DOHH2 (cell line): Measurements from ENCODE around the gene ITPR3.

ENCODE experiments used
- H3F3A ChIP-seq: fragments of 200-600 bp; sonication (generic), shearing (Covaris generic); 2 replicates; pipeline ENCODE4 v1.6.0; 2016; ENCODE audit warnings: antibody characterized with exemption, mild to moderate bottlenecking; ENCODE audit not compliant: control insufficient read depth, insufficient read depth
- H3K27ac ChIP-seq: fragments of 200-600 bp; sonication (generic); 2 replicates; pipeline ENCODE4 v1.5.1; 2014; ENCODE audit warnings: low read depth, mild to moderate bottlenecking, low read length, moderate library complexity
- H3K27me3 ChIP-seq: fragments of 200-600 bp; sonication (generic); 2 replicates; pipeline ENCODE4 v1.6.1; 2014; ENCODE audit warnings: mild to moderate bottlenecking, low read length, mixed read lengths; ENCODE audit not compliant: control insufficient read depth
- H3K36me3 ChIP-seq: fragments of 200-600 bp; sonication (generic); 2 replicates; pipeline ENCODE4 v1.6.1; 2014; ENCODE audit warnings: mild to moderate bottlenecking, low read length, moderate library complexity, mixed read lengths; ENCODE audit not compliant: control insufficient read depth
- H3K4me1 ChIP-seq: fragments of 200-600 bp; sonication (generic); 2 replicates; pipeline ENCODE4 v1.6.1; 2014; ENCODE audit warnings: mild to moderate bottlenecking, low read length, mixed read lengths; ENCODE audit not compliant: control insufficient read depth
- H3K4me2 ChIP-seq: fragments of 200-600 bp; sonication (generic); 2 replicates; pipeline ENCODE4 v1.6.0; 2014; ENCODE audit warnings: mild to moderate bottlenecking, low read length, moderate library complexity
- H3K4me3 ChIP-seq: fragments of 200-600 bp; sonication (generic); 2 replicates; pipeline ENCODE4 v1.5.1; 2014; ENCODE audit warnings: mild to moderate bottlenecking, low read length, mixed read lengths
- H3K79me2 ChIP-seq: fragments of 200-600 bp; sonication (generic); 2 replicates; pipeline ENCODE4 v1.6.1; 2014; ENCODE audit warnings: mild to moderate bottlenecking, low read length, mixed read lengths; ENCODE audit not compliant: control insufficient read depth
- H3K9me2 ChIP-seq: fragments of 200-600 bp; sonication (generic); replicated peaks from 2 replicates; pipeline ENCODE4 v1.6.1; 2014; ENCODE audit warnings: mild to moderate bottlenecking, low read length, mixed read lengths; ENCODE audit not compliant: control insufficient read depth
- H3K9me3 ChIP-seq: fragments of 200-600 bp; sonication (generic); 2 replicates; pipeline ENCODE4 v1.6.1; 2014; ENCODE audit warnings: antibody characterized with exemption, low read length, mixed read lengths; ENCODE audit not compliant: control insufficient read depth, insufficient read depth
- H4K20me1 ChIP-seq: fragments of 200-600 bp; sonication (generic); 2 replicates; pipeline ENCODE4 v1.6.0; 2014; ENCODE audit warnings: low read depth, mild to moderate bottlenecking, antibody characterized with exemption, low read length, moderate library complexity; ENCODE audit not compliant: control insufficient read depth, insufficient read depth
- EZH2phosphoT487 ChIP-seq: fragments of 200-600 bp; sonication (generic); IDR thresholded peaks from 2 replicates; pipeline ENCODE4 v1.6.1; 2017; ENCODE audit warnings: borderline replicate concordance, mild to moderate bottlenecking, antibody characterized with exemption, low read length, moderate library complexity, mixed read lengths
- TF ChIP-seq, protein P1 (sequence below): fragments of 200-600 bp; sonication (generic); IDR thresholded peaks from one replicate; pipeline ENCODE4 v1.5.1; 2014; ENCODE audit warnings: antibody characterized with exemption, mild to moderate bottlenecking, low read depth, low read length; ENCODE audit not compliant: poor library complexity, severe bottlenecking

ITPR3 gene

GRCh38 chr6:33744895-33745546 is 123.9 kb downstream of the ITPR3 start:
- H3K4me1 ChIP-seq, result no peaks in the 10 kb centered on the region
- H3K27ac ChIP-seq, result no peak overlapping the region
- H4K20me1 ChIP-seq, result no peaks in the 10 kb centered on the region
- no peak overlapping the region for H3K4me2 ChIP-seq
- H3K79me2 ChIP-seq, result no peaks in the 10 kb centered on the region
- TF ChIP-seq, protein P1, sequence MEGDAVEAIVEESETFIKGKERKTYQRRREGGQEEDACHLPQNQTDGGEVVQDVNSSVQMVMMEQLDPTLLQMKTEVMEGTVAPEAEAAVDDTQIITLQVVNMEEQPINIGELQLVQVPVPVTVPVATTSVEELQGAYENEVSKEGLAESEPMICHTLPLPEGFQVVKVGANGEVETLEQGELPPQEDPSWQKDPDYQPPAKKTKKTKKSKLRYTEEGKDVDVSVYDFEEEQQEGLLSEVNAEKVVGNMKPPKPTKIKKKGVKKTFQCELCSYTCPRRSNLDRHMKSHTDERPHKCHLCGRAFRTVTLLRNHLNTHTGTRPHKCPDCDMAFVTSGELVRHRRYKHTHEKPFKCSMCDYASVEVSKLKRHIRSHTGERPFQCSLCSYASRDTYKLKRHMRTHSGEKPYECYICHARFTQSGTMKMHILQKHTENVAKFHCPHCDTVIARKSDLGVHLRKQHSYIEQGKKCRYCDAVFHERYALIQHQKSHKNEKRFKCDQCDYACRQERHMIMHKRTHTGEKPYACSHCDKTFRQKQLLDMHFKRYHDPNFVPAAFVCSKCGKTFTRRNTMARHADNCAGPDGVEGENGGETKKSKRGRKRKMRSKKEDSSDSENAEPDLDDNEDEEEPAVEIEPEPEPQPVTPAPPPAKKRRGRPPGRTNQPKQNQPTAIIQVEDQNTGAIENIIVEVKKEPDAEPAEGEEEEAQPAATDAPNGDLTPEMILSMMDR, result no peak
- no peak for TF ChIP-seq EZH2phosphoT487
- no peak overlapping the region for H3K4me3 ChIP-seq
- no peaks in the 10 kb centered on the region for H3F3A ChIP-seq
- no peaks in the 10 kb centered on the region for H3K36me3 ChIP-seq
- H3K9me3 ChIP-seq, result no peaks in the 10 kb centered on the region
- peaks cover 29% of the 10 kb centered on the region for H3K27me3 ChIP-seq
- H3K9me2 ChIP-seq, result no peaks in the 10 kb centered on the region

- peaks cover 33% of the 10 kb centered on the region for H3K27me3 ChIP-seq
- no peak overlapping the region for H3K4me3 ChIP-seq
- no peaks in the 10 kb centered on the region for H3K4me1 ChIP-seq
- H3K9me3 ChIP-seq, result no peaks in the 10 kb centered on the region
- H4K20me1 ChIP-seq, result no peaks in the 10 kb centered on the region
- H3K79me2 ChIP-seq, result no peaks in the 10 kb centered on the region
- no peaks in the 10 kb centered on the region for H3K36me3 ChIP-seq
- H3K4me2 ChIP-seq, result no peak overlapping the region
- H3K27ac ChIP-seq, result no peak overlapping the region
- H3F3A ChIP-seq, result no peaks in the 10 kb centered on the region
- TF ChIP-seq EZH2phosphoT487, result no peak
- TF ChIP-seq, protein P1, result no peak
- no peaks in the 10 kb centered on the region for H3K9me2 ChIP-seq
Measured at GRCh38 chr6:33745548-33745947, 124.4 kb downstream of the ITPR3 start.
